Measurements from ENCODE around the gene DNAJA2. TPM values are rescaled to one million over a fixed set of nuclear protein-coding genes. Genes with fewer than 3 reads are reported as not detected.

The DNAJA2 gene
- total and polyA plus RNA-seq, 9 of the 15 experiments (the other 6 are each of a cell fraction or from before 2014, with no cell fraction given): 24.1 to 75.9 (median 50.7) TPM

GRCh38 chr16:46973207-46973995, at the start of gene DNAJA2 (continued):
- TF ChIP-seq BHLHE40 (IDR thresholded peaks at IDR 0.05; ENCODE audit: low read length) (no peak), ID3 (CRISPR knock-in tag; IDR thresholded peaks at IDR 0.05) (no peak), ID3 (tag; IDR thresholded peaks at IDR 0.05) (no peak; the same call in 1 of the 2 replicates), HDAC1 (IDR thresholded peaks at IDR 0.05) (peak in 1 of 2 experiments; percentile 53; a peak in 2 of 4 replicates), ZNF212 (CRISPR knock-in tag; IDR thresholded peaks at IDR 0.05) (no peak), ZNF766 (CRISPR knock-in tag; conservative IDR thresholded peaks at IDR 0.05) (peak; percentile 67; the same call in 1 of the 2 replicates), CGGBP1 (CRISPR knock-in tag; IDR thresholded peaks at IDR 0.05) (no peak), MED1 (CRISPR knock-in tag; IDR thresholded peaks at IDR 0.05; ENCODE audit: borderline replicate concordance) (no peak), XRCC4 (IDR thresholded peaks at IDR 0.05; ENCODE audit: extremely low read depth, insufficient read depth, insufficient read length) (no peak), CXXC5 (CRISPR knock-in tag; IDR thresholded peaks at IDR 0.05) (peak; percentile 72), EHMT2 (IDR thresholded peaks at IDR 0.05) (no peak), ZSCAN32 (CRISPR knock-in tag; IDR thresholded peaks at IDR 0.05) (no peak), ZBTB7A (IDR thresholded peaks at IDR 0.05; ENCODE audit: borderline replicate concordance, control insufficient read depth, low read depth, low read length) (peak; percentile 66; the same call in 1 of the 2 replicates), CSDE1 (IDR thresholded peaks at IDR 0.05) (no peak), RCOR1 (IDR thresholded peaks at IDR 0.05; ENCODE audit: borderline replicate concordance in 1 of 2, low read depth in 2 of 2, low read length in 2 of 2) (no peak), ZNF277 (CRISPR knock-in tag; IDR thresholded peaks at IDR 0.05; ENCODE audit: borderline replicate concordance) (no peak), SPI1 (IDR thresholded peaks at IDR 0.05; ENCODE audit: borderline replicate concordance, low read depth, low read length) (0 out of 2 replicates have a peak, but pooled peaks have one; percentile 0), ZNF124 (CRISPR knock-in tag; IDR thresholded peaks at IDR 0.05) (no peak), MCM2 (IDR thresholded peaks at IDR 0.05; ENCODE audit: low read depth) (no peak), ZNF224 (CRISPR knock-in tag; IDR thresholded peaks at IDR 0.05) (no peak), ZNF79 (CRISPR knock-in tag; IDR thresholded peaks at IDR 0.05; ENCODE audit: low read depth) (no peak), CTCF (IDR thresholded peaks at IDR 0.05 in 2 of 3, conservative IDR thresholded peaks at IDR 0.05 in 1 of 3; ENCODE audit: insufficient read depth in 2 of 3, low read depth in 1 of 3, low read length in 3 of 3) (no peak), ZNF431 (CRISPR knock-in tag; IDR thresholded peaks at IDR 0.05) (no peak), POLR2AphosphoS5 (IDR thresholded peaks at IDR 0.05; ENCODE audit: control insufficient read depth, insufficient read depth, low read depth, low read length) (peak; percentile 83), CBX8 (IDR thresholded peaks at IDR 0.05; ENCODE audit: borderline replicate concordance, extremely low read depth, low read depth, low read length, poor library complexity, severe bottlenecking) (no peak)
